HG03159 (cell line): Measurements from ENCODE around the gene LPCAT1.

ENCODE experiments used
- ATAC-seq: cut with Tn5 transposase; IDR thresholded peaks from one replicate; pipeline ENCODE4 v1.9.1; 2021; ENCODE audit warnings: mild to moderate bottlenecking, moderate library complexity; ENCODE audit not compliant: unreplicated experiment

LPCAT1 gene

DNA sequence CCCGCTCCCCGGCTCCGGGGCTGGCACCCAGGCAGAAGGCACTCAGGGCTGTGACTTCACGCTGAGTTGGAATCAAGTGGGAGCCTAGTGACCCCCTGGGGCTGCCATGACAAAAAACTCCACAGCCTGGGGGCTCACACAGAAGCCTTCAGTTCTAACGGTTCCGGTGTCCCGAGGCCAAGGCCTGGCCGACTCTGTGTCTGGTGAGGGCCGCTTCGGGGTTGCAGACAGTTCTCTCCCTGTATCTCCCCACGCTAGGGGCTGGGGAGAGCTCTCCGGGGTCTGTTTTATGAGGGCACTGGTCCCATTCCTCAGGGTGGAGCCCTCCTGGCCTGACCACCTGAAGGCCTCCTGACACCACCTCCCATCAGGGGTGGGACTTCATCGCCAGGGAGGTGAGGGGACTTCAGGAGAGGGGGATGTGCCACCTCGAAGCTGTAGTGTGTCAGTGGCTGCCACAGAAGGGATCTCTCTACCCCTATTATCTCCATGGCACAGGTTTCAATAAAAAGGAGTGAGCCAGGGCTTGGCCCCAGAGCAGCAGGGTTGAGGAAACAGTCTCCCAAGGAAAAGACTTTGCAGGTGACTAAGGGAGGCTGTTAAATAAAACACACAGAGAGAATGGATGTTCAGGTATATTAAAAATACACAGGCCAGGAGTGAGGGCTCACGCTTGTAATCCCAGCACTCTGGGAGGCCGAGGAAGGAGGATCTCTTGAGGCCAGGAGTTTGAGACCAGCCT is 77.0 kb downstream of the LPCAT1 start:
- no peak for ATAC-seq

DNA sequence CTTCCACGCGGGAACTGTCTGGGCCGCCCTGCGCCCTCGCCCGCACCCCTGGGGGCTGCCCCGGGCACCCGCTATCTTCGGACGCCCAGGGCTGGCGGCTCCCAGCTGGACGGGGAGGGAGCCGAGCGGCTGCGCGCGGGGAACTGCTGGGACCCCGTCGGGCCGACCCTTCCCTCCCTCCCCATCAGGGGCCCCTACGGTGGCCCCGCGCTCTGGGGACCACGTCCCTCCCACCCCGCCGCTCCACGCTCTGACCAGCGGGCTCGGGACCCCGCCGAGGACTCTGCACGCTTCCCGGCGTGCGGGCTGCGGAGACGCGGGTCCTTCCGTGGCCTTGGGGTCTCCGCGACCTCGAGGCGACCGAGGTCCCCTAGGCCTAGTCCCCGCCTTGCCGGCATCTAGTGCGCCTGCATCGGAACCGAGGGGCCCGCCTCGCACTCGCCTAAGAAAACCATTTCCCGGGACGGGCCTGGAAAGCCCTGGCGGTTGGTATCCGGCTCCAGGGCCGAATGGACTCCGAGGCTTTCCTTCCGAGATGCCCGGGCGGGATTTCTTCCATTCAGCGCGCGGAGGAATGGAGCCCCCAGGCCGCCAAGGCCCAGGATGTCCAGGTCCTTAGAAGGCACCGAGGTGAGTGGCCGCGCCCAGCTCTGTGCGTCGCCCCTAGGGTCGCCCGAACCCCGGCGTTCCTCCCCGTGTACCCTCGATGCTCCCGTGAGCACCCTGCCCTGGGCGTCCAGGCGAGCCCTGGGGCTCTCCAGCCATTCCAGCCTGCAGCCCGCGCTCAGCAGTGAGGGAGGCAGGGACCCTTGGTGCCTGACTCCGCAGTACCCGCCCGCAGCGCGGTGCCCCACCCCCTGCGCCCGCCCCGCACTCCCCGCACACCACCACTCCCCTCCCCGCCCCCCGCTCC is 77.8 kb downstream of the LPCAT1 start:
- no peak for ATAC-seq

DNA sequence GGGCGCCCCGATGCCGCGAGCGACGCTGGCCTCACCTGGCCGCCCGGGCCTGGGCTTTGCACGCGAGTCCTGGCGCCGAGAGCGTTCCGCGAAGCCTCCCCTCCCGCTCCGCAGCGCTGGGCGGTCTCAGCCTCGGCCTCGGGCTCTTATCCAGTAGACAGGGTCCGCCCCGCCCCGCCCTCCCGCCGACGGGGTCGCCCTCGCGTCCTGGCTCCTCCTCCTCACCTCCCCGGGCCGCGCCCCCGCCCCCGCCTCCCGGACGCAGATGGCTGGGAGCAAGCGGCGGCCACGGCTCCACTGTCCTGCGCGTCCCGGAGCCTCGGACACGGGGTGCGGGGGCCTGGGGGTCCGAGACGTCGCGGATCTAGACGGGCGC is 78.5 kb downstream of the LPCAT1 start, which contains the start of gene SLC6A3:
SLC6A3 (minus strand) TSS at position 128 of the 376 bp plus-strand sequence. CDS start 2,243 bp downstream, outside the sequence.
- ATAC-seq, result no peak

DNA sequence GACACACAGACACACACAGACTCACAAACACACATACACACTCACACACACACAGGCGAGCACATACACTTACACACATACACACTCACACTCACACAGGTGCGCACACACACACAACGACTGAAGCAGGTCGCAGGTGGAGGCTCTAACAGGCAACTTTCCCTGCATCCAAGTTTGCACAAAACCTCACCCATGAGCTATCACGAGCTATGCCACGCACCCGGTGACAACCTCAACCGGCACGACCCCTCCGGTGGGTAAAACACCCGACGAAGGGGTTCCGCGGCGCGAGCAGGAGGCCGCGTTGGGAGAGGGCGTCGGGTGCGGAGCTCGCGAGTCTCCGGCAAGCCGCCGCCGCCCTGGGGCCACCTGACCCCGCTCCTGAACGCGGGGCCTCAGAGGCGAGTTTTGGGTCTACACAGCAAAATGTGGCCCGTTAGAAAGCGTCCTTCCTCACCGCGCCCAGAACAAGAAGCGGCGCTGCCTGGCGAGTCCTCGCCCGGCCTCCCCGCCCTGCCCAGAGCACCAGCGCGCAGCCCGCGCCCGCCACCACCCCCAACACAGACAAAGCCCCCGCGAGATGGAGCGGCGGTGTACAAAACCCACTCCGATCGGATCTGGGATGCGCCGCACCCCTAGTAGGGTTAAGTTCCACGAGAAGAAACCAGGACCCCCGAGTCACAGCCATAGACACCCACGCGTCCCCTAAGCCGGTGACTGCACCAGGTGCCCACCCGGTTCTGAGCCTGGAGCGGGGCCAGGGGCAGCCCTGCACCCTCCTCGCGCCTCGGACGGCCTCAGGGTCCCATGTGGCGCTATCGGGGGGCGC is 79.2 kb downstream of the LPCAT1 start:
- no peak for ATAC-seq

DNA sequence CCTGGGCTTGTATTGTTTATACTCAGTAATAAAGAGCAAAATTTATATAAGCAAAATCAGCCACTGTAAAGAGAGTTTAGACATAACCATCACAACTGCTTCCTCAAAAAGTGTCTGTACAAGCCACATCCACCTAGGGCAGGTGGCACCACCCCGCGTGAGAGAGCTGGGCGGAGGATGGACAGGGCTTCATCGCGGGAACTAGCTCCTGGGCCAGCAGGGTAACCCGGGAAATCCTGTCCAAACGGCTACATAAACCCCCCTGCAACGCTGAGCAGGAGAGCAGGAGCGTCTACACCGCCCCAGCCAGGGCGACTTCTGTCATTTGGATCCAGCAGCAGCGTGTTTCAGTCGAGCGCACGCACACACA is 79.8 kb downstream of the LPCAT1 start:
- no peak for ATAC-seq

DNA sequence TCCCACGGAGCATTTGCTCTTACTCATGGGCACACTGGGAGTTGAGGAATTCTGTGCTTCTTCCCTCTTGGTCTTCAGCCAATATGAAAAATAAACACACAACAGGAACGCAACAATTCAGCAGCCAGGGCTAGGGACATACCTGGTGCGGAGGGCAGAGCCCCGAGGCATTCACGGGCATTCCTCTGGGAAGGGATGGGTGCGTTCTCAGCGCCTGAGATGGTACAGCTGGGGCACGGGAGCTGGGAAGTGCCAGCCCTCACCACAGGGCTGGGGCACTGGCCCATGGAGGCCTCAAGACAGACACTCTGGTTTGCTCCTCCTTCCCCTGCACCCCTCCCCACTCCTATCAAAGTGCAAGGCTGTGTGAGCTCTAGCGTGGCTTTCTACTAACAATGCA is 80.6 kb downstream of the LPCAT1 start:
- no peak for ATAC-seq

DNA sequence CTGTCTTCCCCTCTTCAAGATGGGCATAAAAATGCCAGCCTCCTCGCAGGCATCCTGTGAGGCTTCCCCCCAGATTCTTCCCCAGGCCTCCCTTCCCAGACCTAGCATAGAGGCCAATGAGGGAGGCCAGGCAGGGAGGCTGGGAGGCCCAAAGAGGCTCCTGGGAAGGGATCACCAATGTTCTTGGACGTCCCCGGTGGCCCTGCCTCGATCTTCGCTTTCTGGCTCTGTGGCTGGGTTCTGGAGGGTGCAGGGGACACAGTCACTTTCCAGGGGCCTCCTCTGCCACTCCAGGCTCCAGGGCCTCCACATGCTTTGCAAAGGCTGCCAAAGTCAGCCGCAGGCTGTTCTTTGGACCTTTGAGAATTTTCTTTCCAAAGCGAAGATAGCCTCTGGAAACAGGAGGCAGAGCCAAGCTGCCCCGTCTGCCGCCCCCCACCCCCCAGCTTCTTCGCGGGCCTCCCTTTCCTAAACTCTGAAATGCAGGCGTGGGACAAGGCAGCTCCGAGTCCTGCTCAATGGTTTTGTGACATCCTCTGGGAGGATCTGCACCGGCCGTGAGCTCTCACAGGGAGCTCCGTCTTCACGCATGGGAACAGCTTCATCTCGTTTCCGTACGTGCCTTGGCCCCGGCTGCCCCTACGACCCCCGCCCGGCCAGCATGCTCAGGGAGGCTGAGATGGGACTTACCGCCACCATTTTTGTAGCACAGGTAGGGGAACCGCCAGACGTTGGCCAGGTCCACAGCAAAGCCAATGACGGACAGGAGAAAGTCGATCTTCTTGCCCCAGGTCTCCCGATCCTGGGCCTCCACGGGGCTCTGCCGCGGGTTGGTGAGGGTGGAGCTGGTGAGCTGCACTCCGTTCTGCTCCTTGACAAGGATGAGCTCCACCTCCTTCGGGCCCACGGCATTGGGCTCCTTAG is 81.3 kb downstream of the LPCAT1 start:
- no peak for ATAC-seq

DNA sequence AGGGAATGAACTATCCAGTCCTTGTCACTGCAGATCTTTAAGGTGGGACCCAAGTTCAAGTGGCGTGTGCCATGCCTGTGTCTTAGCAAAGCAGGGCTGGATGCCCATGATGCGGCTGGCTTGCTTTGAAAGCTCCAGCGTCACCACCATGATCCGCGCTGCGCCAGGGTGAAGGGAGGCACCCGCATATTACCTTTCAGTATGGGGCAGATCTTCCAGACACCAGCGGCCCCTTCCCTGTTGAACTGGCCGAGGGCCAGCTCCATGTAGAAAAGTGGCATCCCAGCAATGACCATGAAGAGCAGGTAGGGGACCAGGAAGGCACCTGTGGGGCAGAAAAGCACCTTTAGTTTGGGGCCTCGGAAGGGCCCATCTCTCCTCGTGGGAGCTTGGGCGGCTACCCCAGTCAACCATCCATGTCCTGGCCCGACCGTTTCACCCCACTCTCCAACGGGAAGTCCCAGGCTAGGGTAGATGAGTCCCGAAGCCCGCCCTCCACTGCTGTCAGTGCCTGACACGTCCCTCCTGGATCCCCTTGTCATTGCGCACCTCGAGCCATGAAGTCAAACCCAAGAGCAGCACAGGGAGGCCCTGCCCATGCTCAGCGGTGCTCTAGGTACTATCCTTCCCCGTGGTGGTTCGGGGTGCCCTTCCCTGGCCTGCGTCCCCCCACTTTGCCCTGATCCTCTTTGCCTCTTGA is 82.4 kb downstream of the LPCAT1 start:
- no peak for ATAC-seq

DNA sequence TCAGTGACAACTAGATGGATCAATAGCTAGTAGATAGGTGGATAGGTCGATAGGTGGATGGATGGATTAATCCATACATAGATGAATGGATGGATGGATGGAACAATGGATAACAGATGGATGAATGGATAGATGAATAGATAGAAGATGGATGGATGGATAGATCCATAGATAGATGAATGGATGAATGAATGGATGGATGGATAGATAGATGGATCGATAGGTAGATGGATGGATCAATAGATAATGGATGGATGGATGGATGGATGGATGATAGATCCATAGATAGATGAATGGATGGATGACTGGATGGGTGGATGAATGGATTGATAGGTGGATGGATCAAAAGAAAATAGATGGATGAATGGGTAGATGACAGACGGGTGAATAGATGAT is 83.7 kb downstream of the LPCAT1 start:
- no peak for ATAC-seq

DNA sequence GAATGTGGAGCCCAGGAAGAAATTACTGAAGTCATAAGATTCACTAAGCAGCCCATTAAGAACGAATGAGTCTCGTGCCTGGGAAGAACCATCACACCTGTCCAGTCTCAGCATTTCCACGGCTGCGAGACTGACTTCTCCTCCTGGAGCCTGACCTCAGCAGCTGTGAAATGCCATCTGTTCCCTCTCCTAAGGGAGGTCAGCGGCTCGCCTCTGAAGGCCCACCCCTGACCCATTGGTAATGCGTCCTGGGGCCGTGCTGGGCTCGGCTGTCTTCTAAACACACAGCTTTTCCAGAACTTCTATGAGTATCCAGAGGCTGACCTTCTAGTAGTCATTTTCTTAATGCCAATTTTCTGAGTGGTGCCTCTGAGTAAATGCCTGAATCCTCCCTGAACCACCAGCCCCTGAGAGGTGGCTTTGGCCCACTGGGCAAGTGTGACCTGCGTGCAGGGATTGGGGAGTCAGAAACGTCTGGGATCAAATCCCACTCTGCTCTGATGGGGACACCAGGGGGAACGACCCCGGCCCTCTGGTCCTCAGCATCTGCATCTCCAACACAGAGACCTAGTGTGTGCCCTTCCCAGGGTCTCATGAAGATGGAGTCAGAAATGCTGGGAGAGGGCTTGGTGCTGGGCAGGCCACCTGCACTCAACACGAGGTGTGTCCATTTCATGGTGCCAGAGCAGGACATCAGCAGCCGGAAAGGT is 84.2 kb downstream of the LPCAT1 start:
- no peak for ATAC-seq

DNA sequence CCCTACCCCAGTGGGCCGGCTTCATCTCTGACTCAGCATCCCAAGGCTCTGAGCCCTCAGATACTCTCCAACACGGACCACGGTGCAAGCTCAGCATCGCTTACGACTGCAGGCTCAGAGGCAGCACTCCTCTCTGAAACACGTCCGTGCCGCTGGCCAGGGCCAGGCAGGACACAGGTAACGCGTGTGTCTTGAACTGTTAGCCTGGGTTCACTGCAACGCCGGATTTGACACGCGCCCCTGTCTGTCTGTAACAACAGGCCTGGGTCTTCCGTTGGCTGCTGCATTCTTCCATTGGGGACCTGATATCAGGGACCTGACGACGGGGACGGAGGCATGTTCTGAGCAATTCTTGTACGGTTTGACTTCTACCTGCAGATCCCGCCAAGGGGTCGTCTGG is 84.9 kb downstream of the LPCAT1 start:
- ATAC-seq, result no peak

DNA sequence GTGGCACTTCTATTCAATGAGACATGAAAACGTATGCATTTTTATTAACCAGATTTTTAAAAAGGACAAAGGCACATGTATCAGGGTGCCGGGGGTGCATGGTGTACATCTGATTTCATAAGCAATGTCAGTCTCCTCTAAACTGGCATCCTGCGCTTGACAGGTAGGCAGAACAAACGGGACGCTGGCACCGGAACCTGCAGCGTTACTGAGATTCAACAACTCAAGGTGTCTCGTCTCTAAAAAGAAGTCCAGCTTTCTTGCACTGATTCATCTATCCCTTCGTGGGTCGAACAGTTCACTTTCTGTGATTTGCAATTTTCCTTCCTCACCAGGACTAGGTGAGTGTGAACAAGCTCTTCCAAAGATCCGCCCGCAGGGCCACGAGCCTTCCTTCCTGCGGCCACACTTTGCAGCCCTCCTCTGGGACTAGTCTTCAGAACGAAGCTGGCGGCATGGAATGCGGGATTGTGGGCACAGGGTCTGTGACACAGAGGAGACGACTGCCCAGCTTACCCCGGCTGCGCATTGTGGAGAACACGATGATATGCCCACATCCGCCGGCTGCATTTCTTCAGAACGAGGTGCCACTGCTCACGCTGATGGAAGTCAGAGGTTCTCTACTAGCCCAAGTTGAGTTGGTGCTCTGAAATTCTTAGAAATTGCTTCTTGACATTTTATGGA is 85.7 kb downstream of the LPCAT1 start:
- ATAC-seq, result no peak

DNA sequence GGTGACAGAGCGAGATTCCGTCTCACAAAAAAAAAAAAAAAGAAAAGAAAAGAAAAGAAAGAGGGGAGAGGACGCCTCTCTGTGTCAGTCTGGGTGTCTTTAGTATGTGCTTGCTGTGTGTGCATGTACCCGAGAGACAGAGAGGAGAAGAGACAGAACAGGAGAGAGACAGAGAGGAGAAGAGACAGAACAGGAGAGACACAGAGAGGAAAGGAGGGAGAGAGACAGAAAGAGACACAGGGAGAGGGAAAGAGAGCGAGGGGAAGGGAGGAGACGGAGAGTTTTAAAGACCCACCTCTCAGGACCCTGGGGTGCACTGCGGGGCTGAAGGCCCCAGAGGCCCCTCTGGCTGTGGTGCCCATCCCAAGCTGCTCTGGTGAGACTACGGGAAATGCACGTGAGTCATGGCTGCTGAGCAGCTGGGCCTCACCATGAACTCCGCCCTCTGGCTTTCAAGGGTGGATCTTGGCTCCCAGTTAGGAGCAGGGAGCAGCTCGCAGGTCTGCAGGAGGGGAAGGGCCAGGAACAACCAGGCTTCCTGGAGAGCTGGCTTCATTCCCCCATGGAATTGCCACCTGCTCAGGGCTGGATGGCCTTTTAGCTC is 86.4 kb downstream of the LPCAT1 start:
- no peak for ATAC-seq

DNA sequence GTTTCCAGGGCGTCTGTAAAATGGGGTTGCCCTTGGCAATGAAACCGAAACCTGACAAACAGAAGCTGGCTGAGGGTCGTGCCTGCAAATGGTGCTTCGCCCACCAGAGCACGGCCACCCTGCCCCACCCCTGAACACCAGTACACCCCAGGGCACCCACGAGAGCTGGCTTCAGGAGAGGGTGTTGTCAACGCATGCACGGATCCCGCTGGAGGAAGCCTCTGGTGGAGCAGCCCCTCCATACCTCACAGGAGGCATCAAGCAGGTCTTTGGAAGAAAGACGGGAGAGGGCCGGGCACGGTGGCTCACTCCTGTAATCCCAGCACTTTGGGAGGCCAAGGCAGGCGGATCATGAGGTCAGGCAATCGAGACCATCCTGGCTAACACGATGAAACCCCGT is 87.1 kb downstream of the LPCAT1 start:
- ATAC-seq, result no peak

DNA sequence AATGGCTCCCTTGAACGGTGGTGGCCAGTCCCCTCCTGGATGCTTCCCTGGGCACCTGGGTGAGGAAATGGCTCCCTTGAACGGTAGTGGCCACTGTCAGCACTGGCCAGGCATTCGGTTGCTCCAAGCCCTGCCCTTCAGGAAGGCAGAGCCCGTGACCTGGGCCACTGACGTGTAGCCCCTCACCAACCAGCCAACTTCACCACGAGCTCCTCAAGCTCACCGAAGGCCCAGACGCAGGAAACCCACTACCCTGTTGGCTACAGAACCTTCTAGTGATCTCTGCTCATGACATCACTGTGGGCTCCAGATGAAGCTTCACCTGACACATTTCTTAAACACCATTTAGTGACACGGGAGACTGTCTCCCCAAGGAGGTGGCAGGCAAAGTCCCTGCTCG is 87.7 kb downstream of the LPCAT1 start:
- ATAC-seq, result no peak

DNA sequence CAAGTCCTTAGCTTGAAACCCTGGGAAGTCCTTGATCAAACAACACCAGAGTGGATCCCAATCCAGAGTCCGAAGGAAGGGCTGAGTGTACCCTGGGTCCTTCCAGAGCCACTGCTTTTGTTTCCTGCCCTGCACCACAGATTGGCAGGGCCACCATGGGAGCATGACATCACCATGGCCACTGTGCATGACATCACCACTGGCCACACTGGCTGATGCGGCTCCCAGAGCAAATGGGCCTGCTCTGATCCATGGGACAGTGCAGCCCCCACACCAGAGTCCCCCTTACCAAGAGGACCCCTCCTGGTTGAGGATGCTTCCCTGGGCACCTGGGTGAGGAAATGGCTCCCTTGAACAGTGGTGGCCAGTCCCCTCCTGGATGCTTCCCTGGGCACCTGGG is 88.4 kb downstream of the LPCAT1 start:
- ATAC-seq, result no peak

DNA sequence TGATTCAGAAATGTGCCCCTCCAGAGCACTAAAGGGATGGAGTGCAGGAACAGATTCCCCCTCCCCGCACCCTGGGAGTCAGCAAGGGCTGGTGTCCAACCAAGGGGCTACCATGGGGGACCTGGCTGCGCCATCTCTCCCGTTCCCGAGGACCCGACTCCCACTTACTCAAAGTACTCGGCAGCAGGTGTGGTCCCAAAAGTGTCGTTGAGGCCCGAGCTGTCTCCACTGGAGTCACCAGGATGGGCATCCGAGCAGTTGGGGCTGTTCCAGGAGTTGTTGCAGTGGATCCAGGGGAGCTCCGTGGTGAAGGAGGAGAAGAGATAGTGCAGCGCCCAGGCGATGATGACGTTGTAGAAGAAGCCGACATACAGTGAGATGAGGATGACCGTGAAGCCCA is 91.5 kb downstream of the LPCAT1 start:
- no peak for ATAC-seq

DNA sequence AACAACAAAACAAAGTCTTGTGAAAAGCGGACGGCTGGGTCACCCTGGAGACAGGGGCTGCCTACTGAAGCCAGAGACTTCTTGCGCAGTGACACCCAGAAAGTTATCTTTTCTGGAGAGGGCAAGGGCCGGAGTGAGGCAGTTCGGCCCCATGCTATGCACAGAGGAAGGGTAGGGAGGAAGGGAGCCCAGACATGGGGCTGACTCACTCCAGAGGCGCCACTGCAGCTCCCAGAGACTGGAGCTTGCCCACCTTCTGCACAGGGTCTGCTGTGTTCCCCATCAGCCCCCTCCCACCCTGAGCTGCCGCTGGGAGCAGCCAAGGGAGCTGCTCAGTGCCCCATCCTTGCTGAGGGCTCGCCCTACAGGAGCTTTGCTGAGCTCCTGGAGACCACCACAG is 91.9 kb downstream of the LPCAT1 start:
- no peak for ATAC-seq
